Measurements from ENCODE around the gene TARS3.
A peak's percentile ranks its signal among the peaks of the same experiment; 100 is the strongest.
"Not testable (repeated sequence)": the region's sequence is repeated elsewhere in the genome, so short reads cannot be mapped to it uniquely, and the experiment has no call there.

TARS3 gene

GRCh38 chr15:101652786-101653430, 71.4 kb downstream of the TARS3 start:
- no peak for FAIRE-seq

GRCh38 chr15:101652098-101652785, 72.0 kb downstream of the TARS3 start, which contains the start of gene TM2D3:
Gene TM2D3, minus strand, starts transcription at chr15:101652381. Its CDS starts 20 bp downstream, at chr15:101652361.
- FAIRE-seq, result no peak

GRCh38 chr15:101651554-101652097, 72.6 kb downstream of the TARS3 start:
- FAIRE-seq, result no peak

- no peak for FAIRE-seq
Measured at GRCh38 chr15:101650145-101650544, 74.1 kb downstream of the TARS3 start.

- no peak for FAIRE-seq
Measured at GRCh38 chr15:101648356-101648755, 75.9 kb downstream of the TARS3 start.

- no peak for FAIRE-seq
Measured at GRCh38 chr15:101647251-101647650, 77.0 kb downstream of the TARS3 start.

- FAIRE-seq, result no peak
Measured at GRCh38 chr15:101646672-101647071, 77.6 kb downstream of the TARS3 start.

- no peak for FAIRE-seq
Measured at GRCh38 chr15:101642361-101642760, 81.9 kb downstream of the TARS3 start.

GRCh38 chr15:101641894-101642293, 82.4 kb downstream of the TARS3 start:
- FAIRE-seq, result no peak

GRCh38 chr15:101641129-101641764, 83.0 kb downstream of the TARS3 start:
- FAIRE-seq, result peak; percentile 84

GRCh38 chr15:101639667-101640066, 84.6 kb downstream of the TARS3 start:
- FAIRE-seq, result no peak

GRCh38 chr15:101637919-101638318, 86.4 kb downstream of the TARS3 start:
- no peak for FAIRE-seq

GRCh38 chr15:101637516-101637915, 86.8 kb downstream of the TARS3 start:
- FAIRE-seq, result no peak

GRCh38 chr15:101637038-101637437, 87.2 kb downstream of the TARS3 start:
- no peak for FAIRE-seq

- FAIRE-seq, result no peak
Measured at GRCh38 chr15:101635944-101636727, 88.1 kb downstream of the TARS3 start.

- no peak for FAIRE-seq
Measured at GRCh38 chr15:101633356-101633755, 90.9 kb downstream of the TARS3 start.

- FAIRE-seq, result not testable (repeated sequence)
Measured at GRCh38 chr15:101626729-101627128, 97.5 kb downstream of the TARS3 start.

- FAIRE-seq, result no peak
Measured at GRCh38 chr15:101625980-101626379, 98.3 kb downstream of the TARS3 start.

- FAIRE-seq, result no peak
Measured at GRCh38 chr15:101625184-101625583, 99.1 kb downstream of the TARS3 start.

GRCh38 chr15:101623367-101624304, 100.6 kb downstream of the TARS3 start:
- FAIRE-seq, result no peak

GRCh38 chr15:101621961-101622360, 102.3 kb downstream of the TARS3 start:
- no peak for FAIRE-seq

- FAIRE-seq, result no peak
Measured at GRCh38 chr15:101620671-101621070, 103.6 kb downstream of the TARS3 start.

All from G401.6 (cell line).